GM12878 (cell line): ENCODE data around the gene PDX1. TPM values are rescaled to one million over a fixed set of nuclear protein-coding genes. Genes with fewer than 3 reads are reported as not detected.

Experiments used
- ATAC-seq: fragments of 200-7000 bp; cut with Tn5 transposase; 3 replicates; pipeline ENCODE4 v1.9.1; 2020; ENCODE audit warnings: mild to moderate bottlenecking, moderate library complexity
- BruUV-seq: library from RNA; stranded (reverse); fragments of 400-500 nt; replicated peaks from 2 replicates; lab custom pipeline; 2021; lab: Mats Ljungman, UMichigan
- CTCF ChIA-PET: fragments of 300-600 bp; sonication (Branson Sonifier 250); formaldehyde crosslinking; extraction: SDS; loops from one replicate; lab custom pipeline; 2021; ENCODE audit warnings: inconsistent platforms; lab: Yijun Ruan, JAX
- POLR2A ChIA-PET: fragments of 350-600 bp; formaldehyde crosslinking; extraction: SDS; loops from one replicate; lab custom pipeline; 2021; ENCODE audit warnings: inconsistent platforms; lab: Charles Lee
- RAD21 ChIA-PET: fragments of 300-600 bp; sonication (Branson Sonifier 250); formaldehyde crosslinking; loops from one replicate; lab custom pipeline; 2023; ENCODE audit warnings: antibody characterized with exemption; ENCODE audit not compliant: unreplicated experiment; lab: Charles Lee
- SMC1A ChIA-PET: fragments of 300-600 bp; sonication (Branson Sonifier 250); formaldehyde crosslinking; loops from one replicate; lab custom pipeline; 2023; ENCODE audit not compliant: unreplicated experiment, uncharacterized antibody; lab: Charles Lee
- DNase-seq: peaks from one replicate; pipeline ENCODE4 v3.0.0-alpha.2; 2011; ENCODE audit warnings: low read depth, low spot score
- FAIRE-seq: peaks from 3 replicates; lab custom pipeline; 2011; peaks lifted over from hg19 to GRCh38; lab: Jason Lieb, UNC
- H2AFZ ChIP-seq: 2 replicates; pipeline ENCODE4 v1.6.0; 2011; ENCODE audit warnings: low read depth, low read length, control low read depth; ENCODE audit not compliant: control insufficient read depth
- H3K27ac ChIP-seq: 2 replicates; pipeline ENCODE4 v1.5.1; 2011; ENCODE audit warnings: control low read depth; ENCODE audit not compliant: control insufficient read depth, insufficient read depth
- H3K27me3 ChIP-seq, 2 experiments: replicated peaks in 1 of 2; 2 replicates each; pipeline versions ENCODE4 v1.6.0 to v1.6.1; 2011; ENCODE audit warnings: low read length in 1 of 2; ENCODE audit not compliant: control insufficient read depth in 2 of 2, insufficient read depth in 2 of 2
- H3K36me3 ChIP-seq, 2 experiments: 2 replicates each; pipeline ENCODE4 v1.5.1; 2011; ENCODE audit warnings: low read length in 1 of 2; ENCODE audit not compliant: control insufficient read depth in 2 of 2, insufficient read depth in 2 of 2
- H3K4me1 ChIP-seq: 2 replicates; pipeline ENCODE4 v1.6.1; 2011; ENCODE audit warnings: mild to moderate bottlenecking, low read length, moderate library complexity, mixed read lengths; ENCODE audit not compliant: control insufficient read depth, insufficient read depth
- H3K4me2 ChIP-seq: 2 replicates; pipeline ENCODE4 v1.6.0; 2011; ENCODE audit warnings: control low read depth; ENCODE audit not compliant: control insufficient read depth, insufficient read depth
- H3K4me3 ChIP-seq: fragments of 200-600 bp; sonication (generic); 2 replicates; pipeline ENCODE4 v1.5.1; 2016
- H3K79me2 ChIP-seq: 2 replicates; pipeline ENCODE4 v1.6.0; 2011; ENCODE audit warnings: low read length; ENCODE audit not compliant: control insufficient read depth, insufficient read depth
- H3K9ac ChIP-seq: 2 replicates; pipeline ENCODE4 v1.8.0; 2011; ENCODE audit warnings: low read length, control low read depth, mixed read lengths; ENCODE audit not compliant: control insufficient read depth, insufficient read depth
- H3K9me3 ChIP-seq: replicated peaks from 3 replicates; pipeline ENCODE4 v1.5.1; 2011; ENCODE audit warnings: mild to moderate bottlenecking, low read length; ENCODE audit not compliant: control insufficient read depth, insufficient read depth
- H4K20me1 ChIP-seq: 2 replicates; pipeline ENCODE4 v1.6.0; 2011; ENCODE audit not compliant: control insufficient read depth, insufficient read depth
- ATF7 ChIP-seq: fragments of 450-650 bp; IDR thresholded peaks from 2 replicates; pipeline ENCODE4 v1.6.1; 2016; ENCODE audit warnings: low read depth, mild to moderate bottlenecking
- HDAC2 ChIP-seq: fragments of 200-600 bp; sonication (generic); IDR thresholded peaks from 2 replicates; pipeline ENCODE4 v1.6.1; 2017
- HDAC6 ChIP-seq: fragments of 200-600 bp; sonication (generic); IDR thresholded peaks from one replicate; pipeline ENCODE4 v1.8.0; 2017; ENCODE audit warnings: antibody characterized with exemption; ENCODE audit not compliant: unreplicated experiment
- NR2F1 ChIP-seq: fragments of 450-650 bp; conservative IDR thresholded peaks from 2 replicates; pipeline ENCODE4 v1.6.1; 2017; ENCODE audit warnings: mild to moderate bottlenecking
- NRF1 ChIP-seq: conservative IDR thresholded peaks from 2 replicates; pipeline ENCODE4 v1.6.1; 2011; ENCODE audit warnings: mild to moderate bottlenecking, low read depth, low read length, improper control_type of control experiment
- POLR2AphosphoS5 ChIP-seq: IDR thresholded peaks from 2 replicates; pipeline ENCODE4 v1.6.1; 2011; ENCODE audit warnings: mild to moderate bottlenecking, low read length, inconsistent platforms
- RELA ChIP-seq: fragments of 450-650 bp; IDR thresholded peaks from 2 replicates; pipeline ENCODE4 v1.8.0; 2014; ENCODE audit warnings: borderline replicate concordance; ENCODE audit not compliant: partially characterized antibody
- SIX5 ChIP-seq: IDR thresholded peaks from 2 replicates; pipeline ENCODE4 v1.6.1; 2011; ENCODE audit warnings: mild to moderate bottlenecking, low read depth, low read length, moderate library complexity; ENCODE audit not compliant: severe bottlenecking
- SREBF2 ChIP-seq: IDR thresholded peaks from 2 replicates; pipeline ENCODE4 v1.6.1; 2012; ENCODE audit warnings: mild to moderate bottlenecking, low read length
- SRF ChIP-seq, 2 experiments: IDR thresholded peaks; 2 replicates each; pipeline ENCODE4 v1.6.1; 2011; ENCODE audit warnings: low read depth in 2 of 2, low read length in 2 of 2, mild to moderate bottlenecking in 1 of 2, moderate library complexity in 1 of 2
- ZNF622 ChIP-seq: fragments of 450-650 bp; IDR thresholded peaks from 2 replicates; pipeline ENCODE4 v1.6.1; 2017; ENCODE audit warnings: mild to moderate bottlenecking, inconsistent platforms
- WGBS: methylation state at CpG from one replicate; pipeline ENCODE4 v1.1.6; 2016; ENCODE audit warnings: low lambda C conversion rate; ENCODE audit not compliant: insufficient replicate concordance, insufficient coverage; ENCODE audit errors: missing lambda C conversion rate; 5-methylcytosine and 5-hydroxymethylcytosine counted together
- in situ Hi-C: fragments of 300-500 bp; cut with MboI; formaldehyde crosslinking; loops from 9 replicates; pipeline ENCODE4 v1.14.3; 2018; ENCODE audit warnings: mixed read lengths
- intact Hi-C: fragments of 100-400 bp; cut with micrococcal nuclease; formaldehyde crosslinking; loops from one replicate; pipeline ENCODE4 v1.14.2; 2022; ENCODE audit not compliant: unreplicated experiment
- polyA plus RNA-seq, 11 experiments: library from polyadenylated mRNA; depleted of rRNA in 4 of 11; unstranded in 6 of 11; stranded (reverse) in 5 of 11; fragments of >200 nt; fragmentation: Nextera tagmentation in 4 of 11; fragmentation: Illumina TruSeq in 1 of 11; extraction: Ambion mirVana in 4 of 11; extraction: Trizol in 1 of 11; gene quantifications; 1 replicate in 1 of 11; 2 replicates in 10 of 11; pipeline versions ENCODE4 v1.2.1 to v1.2.3, GENCODE V29; 2011 to 2016; ENCODE audit warnings: inconsistent platforms in 2 of 11, missing spikeins in 2 of 11, low read depth in 1 of 11
- total RNA-seq, 4 experiments: library from RNA; depleted of rRNA in 3 of 4; stranded (reverse); fragments of >200 nt in 3 of 4; fragmentation: Illumina TruSeq in 1 of 4; extraction: Trizol in 1 of 4; gene quantifications; 2 replicates each; pipeline versions ENCODE4 v1.2.1 to v1.2.3, GENCODE V29; 2013 to 2021
- TF ChIP-seq, protein P1 (sequence below): fragments of 450-650 bp; IDR thresholded peaks from 2 replicates; pipeline ENCODE4 v1.6.1; 2018; ENCODE audit warnings: mild to moderate bottlenecking, low read depth, moderate library complexity; ENCODE audit not compliant: partially characterized antibody

PDX1 gene
- total and polyA plus RNA-seq, 10 of the 15 experiments (the other 5 are each of a cell fraction or from before 2014, with no cell fraction given), result 0.02 to 0.03 TPM; not detected in 8

GRCh38 chr13:27969866-27970229, 50.0 kb downstream of the PDX1 start:
- no peak overlapping the region for H2AFZ ChIP-seq
- H3K36me3 ChIP-seq, result no peaks in the 10 kb centered on the region
- in situ Hi-C loops (no loop called here), intact Hi-C loops (no loop called here)
- H4K20me1 ChIP-seq, result no peaks in the 10 kb centered on the region
- ChIA-PET POLR2A (no interaction called here), CTCF (interaction anchor here (0.6 to 1.4 kb wide), 3 partner anchors 13 to 143 kb away, joined by 3 to 8 read pairs (median 3); no protein-coding TSS in a partner anchor), SMC1A (interaction anchor here (1.3 kb wide), 1 partner anchor 140 kb away, joined by 3 read pairs; no protein-coding TSS in a partner anchor)
- ATAC-seq (no peak), DNase-seq (no peak)
- H3K27me3 ChIP-seq, result peaks cover 15 to 25% of the 10 kb centered on the region in 2 experiments
- H3K27ac ChIP-seq, result no peak overlapping the region
- H3K9ac ChIP-seq, result no peak overlapping the region
- H3K79me2 ChIP-seq, result no peaks in the 10 kb centered on the region
- no peak overlapping the region for H3K4me2 ChIP-seq
- BruUV-seq, result no TSS peak
- no peaks in the 10 kb centered on the region for H3K4me1 ChIP-seq
- TF ChIP-seq ZNF622 (no peak), POLR2AphosphoS5 (no peak), SREBF2 (no peak), NRF1 (no peak), NR2F1 (no peak), HDAC6 (no peak), HDAC2 (no peak), SIX5 (no peak), ATF7 (no peak), RELA (no peak), SRF (IDR thresholded peaks at IDR 0.05; ENCODE audit: low read depth in 2 of 2, low read length in 2 of 2) (no peak)
- TF ChIP-seq, protein P1, sequence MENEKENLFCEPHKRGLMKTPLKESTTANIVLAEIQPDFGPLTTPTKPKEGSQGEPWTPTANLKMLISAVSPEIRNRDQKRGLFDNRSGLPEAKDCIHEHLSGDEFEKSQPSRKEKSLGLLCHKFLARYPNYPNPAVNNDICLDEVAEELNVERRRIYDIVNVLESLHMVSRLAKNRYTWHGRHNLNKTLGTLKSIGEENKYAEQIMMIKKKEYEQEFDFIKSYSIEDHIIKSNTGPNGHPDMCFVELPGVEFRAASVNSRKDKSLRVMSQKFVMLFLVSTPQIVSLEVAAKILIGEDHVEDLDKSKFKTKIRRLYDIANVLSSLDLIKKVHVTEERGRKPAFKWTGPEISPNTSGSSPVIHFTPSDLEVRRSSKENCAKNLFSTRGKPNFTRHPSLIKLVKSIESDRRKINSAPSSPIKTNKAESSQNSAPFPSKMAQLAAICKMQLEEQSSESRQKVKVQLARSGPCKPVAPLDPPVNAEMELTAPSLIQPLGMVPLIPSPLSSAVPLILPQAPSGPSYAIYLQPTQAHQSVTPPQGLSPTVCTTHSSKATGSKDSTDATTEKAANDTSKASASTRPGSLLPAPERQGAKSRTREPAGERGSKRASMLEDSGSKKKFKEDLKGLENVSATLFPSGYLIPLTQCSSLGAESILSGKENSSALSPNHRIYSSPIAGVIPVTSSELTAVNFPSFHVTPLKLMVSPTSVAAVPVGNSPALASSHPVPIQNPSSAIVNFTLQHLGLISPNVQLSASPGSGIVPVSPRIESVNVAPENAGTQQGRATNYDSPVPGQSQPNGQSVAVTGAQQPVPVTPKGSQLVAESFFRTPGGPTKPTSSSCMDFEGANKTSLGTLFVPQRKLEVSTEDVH, result no peak
- TF ChIP-seq, all 136 proteins: peak for 0
- no peak for FAIRE-seq
- RAD21 ChIA-PET, result interaction anchor here (1.5 kb wide), 1 partner anchor 16 kb away, joined by 3 read pairs; no protein-coding TSS in a partner anchor
- WGBS, result 21% methylated on average over 7 of the region's 7 CpGs
- Histone ChIP-seq H3K9me3 (no peaks in the 10 kb centered on the region), H3K4me3 (no peak overlapping the region)
